Measurements from ENCODE around the gene CDHR4.
A peak's percentile ranks its signal among the peaks of the same experiment; 100 is the strongest.

The CDHR4 gene

DNA sequence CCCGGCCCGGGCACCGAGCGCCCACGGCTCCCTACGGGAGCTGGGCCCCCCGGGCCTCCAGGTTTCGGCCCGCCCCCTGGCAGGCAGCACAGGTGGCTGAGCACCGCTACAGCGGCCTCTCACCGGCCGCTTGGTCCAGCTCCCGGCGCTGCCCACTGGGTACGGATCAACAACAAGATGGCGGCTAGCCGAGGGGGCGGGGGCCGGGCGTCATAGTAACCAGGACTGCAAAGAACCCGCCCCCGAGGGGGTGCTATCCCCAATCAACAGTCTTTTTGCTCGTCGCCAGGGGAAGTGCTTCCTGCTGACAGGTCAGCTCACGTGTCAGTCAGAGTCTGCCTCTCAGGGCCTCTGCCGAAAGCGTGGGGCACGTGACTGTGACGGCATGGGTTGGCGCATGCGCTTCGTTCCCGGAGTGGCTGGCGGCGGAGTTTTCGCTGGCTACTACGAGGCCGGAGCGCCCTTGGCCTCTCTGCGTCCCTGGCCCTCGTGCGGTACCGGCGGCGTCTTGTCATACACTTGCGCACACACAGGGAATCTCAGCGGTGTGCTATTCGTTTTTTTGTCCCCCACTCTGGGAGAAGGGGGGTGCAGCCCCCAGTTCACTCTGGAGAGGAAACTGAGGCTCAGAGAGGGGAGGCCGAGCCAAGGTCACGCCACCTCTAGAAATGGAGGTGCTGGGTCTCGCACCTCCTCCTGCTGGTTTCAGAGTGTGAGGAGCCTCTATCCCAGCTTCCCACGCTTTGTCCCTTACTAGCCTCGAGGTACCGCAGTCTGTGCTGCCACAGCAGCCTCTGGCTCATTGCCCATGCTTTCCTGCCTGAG lies 13.1 kb downstream of the CDHR4 start, which contains the start of gene IP6K1:
Gene IP6K1 (minus strand): TSS at position 186 of the 825 bp plus-strand sequence. CDS start 38,502 bp downstream, outside the sequence.
- no peak for TF ChIP-seq SIN3A (IDR thresholded peaks at IDR 0.05; ENCODE audit: borderline replicate concordance, insufficient read depth, low read length)
- peak; percentile 51; the same call in 1 of the 2 replicates for TF ChIP-seq TAF1 (IDR thresholded peaks at IDR 0.05; ENCODE audit: borderline replicate concordance, insufficient read depth, low read length)
- peak; percentile 56; the same call in 1 of the 2 replicates for TF ChIP-seq POLR2AphosphoS5 (IDR thresholded peaks at IDR 0.05; ENCODE audit: low read depth, low read length)
- TF ChIP-seq FOXP2 (optimal IDR thresholded peaks at IDR 0.05; ENCODE audit: borderline replicate concordance, extremely low read depth, extremely low read length, insufficient read depth): peak; percentile 41

- TF ChIP-seq SIN3A (IDR thresholded peaks at IDR 0.05; ENCODE audit: borderline replicate concordance, insufficient read depth, low read length) (no peak), TAF1 (IDR thresholded peaks at IDR 0.05; ENCODE audit: borderline replicate concordance, insufficient read depth, low read length) (no peak), REST (IDR thresholded peaks at IDR 0.05; ENCODE audit: insufficient read depth in 1 of 2, low read depth in 2 of 2, low read length in 2 of 2) (no peak), FOXP2 (optimal IDR thresholded peaks at IDR 0.05; ENCODE audit: borderline replicate concordance, extremely low read depth, extremely low read length, insufficient read depth) (no peak), POLR2AphosphoS5 (IDR thresholded peaks at IDR 0.05; ENCODE audit: low read depth, low read length) (no peak)
Observed at GRCh38 chr3:49785565-49786356, 13.9 kb downstream of the CDHR4 start.

GRCh38 chr3:49781415-49782199 lies 18.1 kb downstream of the CDHR4 start:
- TF ChIP-seq SIN3A (IDR thresholded peaks at IDR 0.05; ENCODE audit: borderline replicate concordance, insufficient read depth, low read length): no peak
- TF ChIP-seq POLR2AphosphoS5 (IDR thresholded peaks at IDR 0.05; ENCODE audit: low read depth, low read length): no peak
- TF ChIP-seq REST (IDR thresholded peaks at IDR 0.05; ENCODE audit: insufficient read depth in 1 of 2, low read depth in 2 of 2, low read length in 2 of 2): no peak
- TF ChIP-seq FOXP2 (optimal IDR thresholded peaks at IDR 0.05; ENCODE audit: borderline replicate concordance, extremely low read depth, extremely low read length, insufficient read depth): no peak
- no peak for TF ChIP-seq TAF1 (IDR thresholded peaks at IDR 0.05; ENCODE audit: borderline replicate concordance, insufficient read depth, low read length)

GRCh38 chr3:49780080-49780974 lies 19.3 kb downstream of the CDHR4 start:
- TF ChIP-seq TAF1 (IDR thresholded peaks at IDR 0.05; ENCODE audit: borderline replicate concordance, insufficient read depth, low read length): no peak

DNA sequence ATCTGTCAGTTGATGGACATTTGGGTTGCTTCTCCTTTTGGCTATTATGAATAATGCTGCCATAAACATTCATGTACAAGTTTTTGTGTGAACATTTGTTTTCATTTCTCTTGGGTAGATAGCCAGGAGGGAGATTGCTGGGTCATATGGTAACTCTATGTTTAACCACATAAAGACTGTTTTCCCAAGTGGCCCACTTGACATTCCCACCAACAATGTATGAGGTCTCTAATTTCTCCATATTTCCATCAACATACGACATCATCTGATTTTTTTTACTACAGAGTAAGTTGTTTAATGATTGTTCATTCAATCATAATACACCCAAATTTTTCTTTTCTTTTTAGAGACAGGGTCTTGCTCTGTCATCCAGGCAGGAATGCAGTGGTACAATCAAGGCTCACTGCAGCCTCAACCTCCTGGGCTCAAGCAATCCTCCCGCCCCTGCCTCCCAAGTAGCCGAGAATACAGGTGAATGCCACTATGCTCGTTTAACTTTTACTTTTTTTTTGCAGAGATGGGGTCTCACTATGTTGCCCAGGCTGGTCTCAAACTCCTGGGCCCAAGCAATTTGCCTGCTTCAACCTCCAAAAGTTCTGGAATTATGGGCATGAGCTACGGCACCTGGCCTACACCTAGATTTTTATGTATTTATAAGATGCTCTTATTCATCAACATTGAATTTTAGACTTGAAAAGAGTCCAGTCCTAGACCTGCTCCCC lies 20.2 kb downstream of the CDHR4 start:
- no peak for TF ChIP-seq TAF1 (IDR thresholded peaks at IDR 0.05; ENCODE audit: borderline replicate concordance, insufficient read depth, low read length)
- TF ChIP-seq POLR2AphosphoS5 (IDR thresholded peaks at IDR 0.05; ENCODE audit: low read depth, low read length): no peak
- no peak for TF ChIP-seq REST (IDR thresholded peaks at IDR 0.05; ENCODE audit: insufficient read depth in 1 of 2, low read depth in 2 of 2, low read length in 2 of 2)
- no peak for TF ChIP-seq SIN3A (IDR thresholded peaks at IDR 0.05; ENCODE audit: borderline replicate concordance, insufficient read depth, low read length)
- TF ChIP-seq FOXP2 (optimal IDR thresholded peaks at IDR 0.05; ENCODE audit: borderline replicate concordance, extremely low read depth, extremely low read length, insufficient read depth): no peak
